Hematopoietic multipotent progenitor cell treated with erythropoietin and hydrocortisone succinate and interleukin-3 and kit ligand, for 8 days (in vitro differentiated cells): ENCODE data around the gene SP140L.
"Not testable (repeated sequence)": the region's sequence is repeated elsewhere in the genome, so short reads cannot be mapped to it uniquely, and the experiment has no call there.

Experiments used
- DNase-seq: peaks from one replicate; pipeline ENCODE4 v3.0.0-alpha.2; 2015

The SP140L gene

DNA sequence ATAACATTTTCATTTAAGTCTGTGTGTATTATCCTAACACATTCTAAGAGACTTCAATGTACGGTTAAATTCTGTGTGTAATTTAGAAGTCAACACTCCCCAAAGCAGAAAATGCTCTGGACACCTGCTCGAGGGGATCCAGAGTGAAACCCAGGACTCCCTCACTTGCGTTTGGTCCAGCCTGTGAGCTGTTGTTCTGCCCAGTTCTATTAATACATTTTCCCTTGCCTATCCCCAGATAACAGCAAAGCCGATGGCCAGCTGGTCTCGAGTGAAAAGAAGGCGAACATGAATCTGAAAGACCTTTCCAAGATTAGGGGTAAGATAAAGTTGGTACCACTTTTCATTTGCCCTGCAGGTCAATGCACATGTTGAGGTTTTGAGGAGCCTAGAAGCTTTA is 58.0 kb downstream of the SP140L start:
- no peak for DNase-seq

GRCh38 chr2:230394301-230394700 is 67.3 kb downstream of the SP140L start:
- no peak for DNase-seq

DNA sequence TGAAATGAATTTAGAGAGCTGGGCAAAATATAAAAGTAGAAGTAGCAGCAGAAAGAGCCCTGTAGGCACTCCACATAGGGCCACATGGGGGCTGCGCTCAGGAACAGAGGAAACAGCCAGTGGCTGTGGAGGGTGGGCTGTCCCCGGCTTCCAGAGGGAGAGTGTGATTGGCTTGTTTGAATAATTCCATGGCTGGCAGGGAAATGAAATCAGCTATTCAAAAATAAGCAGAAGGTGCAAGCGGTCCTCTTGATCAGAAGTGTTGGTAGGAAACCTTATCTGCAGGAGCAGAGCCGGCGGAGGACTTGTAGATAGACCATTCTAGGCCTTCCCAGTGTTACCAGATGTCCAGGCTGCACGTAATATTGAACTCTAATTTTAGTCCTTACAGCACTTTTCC is 71.7 kb downstream of the SP140L start:
- DNase-seq, result peak; percentile 85

DNA sequence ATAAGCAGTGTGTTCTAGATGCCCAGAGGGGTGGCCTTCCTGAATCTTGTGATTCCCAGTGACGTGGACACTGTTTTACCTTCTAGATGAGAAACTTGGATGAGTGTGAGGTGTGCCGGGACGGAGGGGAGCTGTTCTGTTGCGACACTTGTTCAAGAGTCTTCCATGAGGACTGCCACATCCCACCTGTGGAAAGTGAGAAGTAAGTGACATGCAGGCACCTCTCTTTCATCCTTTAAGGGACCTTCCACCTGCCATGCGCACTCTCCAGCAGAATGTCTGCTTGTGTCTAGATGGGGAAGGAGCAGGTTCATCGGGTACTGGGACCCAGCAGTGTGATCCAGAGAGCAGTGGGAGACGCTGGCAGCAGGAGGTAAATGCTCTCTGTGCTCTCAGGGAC is 73.0 kb downstream of the SP140L start:
- DNase-seq, result no peak

GRCh38 chr2:230400454-230400853 is 73.5 kb downstream of the SP140L start:
- no peak for DNase-seq

DNA sequence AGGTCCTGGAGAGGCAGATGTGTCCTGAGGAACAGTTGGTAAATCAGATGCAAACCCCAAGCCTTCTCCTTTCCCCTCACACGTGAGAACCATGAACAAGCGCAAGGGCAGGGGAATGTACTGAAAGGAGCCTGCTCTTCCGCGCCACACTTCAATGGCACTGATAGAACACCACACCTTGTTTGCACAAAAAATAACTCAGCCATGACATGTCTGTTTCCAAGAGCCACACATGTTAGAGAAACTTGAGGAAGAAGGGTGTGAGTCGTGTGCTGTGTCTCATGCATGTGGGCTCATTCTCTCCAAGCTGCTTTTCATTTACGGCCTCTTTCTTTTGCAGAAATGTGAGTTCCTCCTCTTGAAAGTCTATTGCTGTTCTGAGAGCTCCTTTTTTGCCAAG is 74.0 kb downstream of the SP140L start:
- not testable (repeated sequence) for DNase-seq

GRCh38 chr2:230403746-230404145 is 76.8 kb downstream of the SP140L start:
- no peak for DNase-seq

- no peak for DNase-seq
Observed at GRCh38 chr2:230405824-230406223, 78.8 kb downstream of the SP140L start.

DNA sequence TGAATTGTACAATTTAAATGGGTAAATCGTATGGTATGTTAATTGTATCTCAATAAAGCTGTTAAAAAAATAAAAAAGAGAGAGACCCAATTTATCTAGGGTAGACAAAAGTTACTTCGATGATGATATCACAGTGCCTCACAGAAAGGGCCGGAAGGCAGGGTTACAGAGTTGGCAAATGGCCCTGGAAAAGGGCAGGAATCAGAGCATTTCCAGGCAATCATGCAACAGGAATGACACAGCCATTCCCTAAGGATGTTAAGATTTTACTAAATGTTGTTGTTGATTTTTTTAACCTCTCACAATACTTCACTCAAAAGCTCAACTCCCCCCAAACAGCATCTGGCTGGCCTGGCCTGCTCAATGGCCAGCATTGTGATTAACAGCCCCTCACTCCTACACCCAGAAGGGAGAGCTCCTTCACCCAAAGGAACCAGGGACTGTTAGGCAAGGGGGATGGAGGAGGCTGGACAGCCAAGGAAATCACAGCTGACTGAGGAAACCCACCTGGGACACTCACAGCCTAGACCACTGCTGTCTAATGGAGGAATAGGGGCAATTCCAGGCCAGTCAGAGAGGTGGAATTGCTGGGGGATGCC is 81.3 kb downstream of the SP140L start:
- no peak for DNase-seq

DNA sequence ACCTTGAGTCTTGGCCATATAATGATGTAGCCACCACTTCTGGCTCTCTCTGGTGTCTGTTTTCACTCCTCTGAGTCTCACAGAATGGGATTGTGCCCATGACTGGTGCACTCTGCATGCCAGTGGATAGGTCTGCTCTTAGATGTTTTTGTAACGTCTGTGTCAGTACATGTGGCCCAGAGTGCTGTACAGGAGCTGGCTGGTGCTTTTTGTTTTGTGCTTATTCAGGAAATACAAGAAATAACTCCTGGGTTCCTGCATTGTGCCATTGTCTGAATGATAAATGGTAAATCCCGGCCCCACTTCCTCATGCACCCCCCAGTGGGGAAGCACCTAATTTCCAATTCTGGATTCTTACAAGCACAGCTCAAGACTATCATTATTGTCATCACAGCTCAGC is 82.3 kb downstream of the SP140L start:
- DNase-seq, result not testable (repeated sequence)

GRCh38 chr2:230410263-230410662 is 83.3 kb downstream of the SP140L start:
- no peak for DNase-seq

DNA sequence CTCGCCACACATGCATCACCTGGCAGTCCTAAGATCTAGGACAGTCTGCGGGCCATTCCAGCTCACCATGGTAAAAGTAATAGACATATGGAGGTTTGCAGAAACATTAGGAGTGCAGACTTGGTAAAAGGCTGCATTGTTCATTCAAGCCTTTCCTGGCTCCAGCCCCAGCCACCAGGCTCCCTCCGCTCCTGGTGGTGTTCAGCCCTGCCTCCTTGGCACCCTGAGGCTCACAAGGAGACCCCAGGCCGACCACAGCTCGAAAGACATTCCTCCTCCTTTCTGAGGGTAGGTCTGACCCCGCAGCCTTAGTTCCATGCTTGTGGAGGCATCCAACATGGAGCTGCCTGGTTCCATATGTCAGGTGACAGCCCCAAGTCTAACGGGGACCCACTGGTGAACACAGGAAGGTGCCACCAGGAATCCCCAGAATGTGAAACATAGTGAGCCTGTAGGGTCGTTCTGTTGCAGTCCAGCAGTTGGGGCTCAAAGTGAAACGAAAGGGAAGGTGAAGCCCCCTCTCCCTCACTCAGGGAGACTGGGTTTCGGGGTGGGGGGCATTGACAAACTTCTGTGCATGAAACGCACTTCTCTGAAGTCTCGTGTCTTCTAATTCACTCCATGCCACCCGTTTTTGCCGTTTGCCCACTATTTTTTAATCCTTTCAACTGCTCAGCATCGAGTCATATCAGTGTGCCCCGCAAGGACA is 84.0 kb downstream of the SP140L start:
- DNase-seq, result no peak

DNA sequence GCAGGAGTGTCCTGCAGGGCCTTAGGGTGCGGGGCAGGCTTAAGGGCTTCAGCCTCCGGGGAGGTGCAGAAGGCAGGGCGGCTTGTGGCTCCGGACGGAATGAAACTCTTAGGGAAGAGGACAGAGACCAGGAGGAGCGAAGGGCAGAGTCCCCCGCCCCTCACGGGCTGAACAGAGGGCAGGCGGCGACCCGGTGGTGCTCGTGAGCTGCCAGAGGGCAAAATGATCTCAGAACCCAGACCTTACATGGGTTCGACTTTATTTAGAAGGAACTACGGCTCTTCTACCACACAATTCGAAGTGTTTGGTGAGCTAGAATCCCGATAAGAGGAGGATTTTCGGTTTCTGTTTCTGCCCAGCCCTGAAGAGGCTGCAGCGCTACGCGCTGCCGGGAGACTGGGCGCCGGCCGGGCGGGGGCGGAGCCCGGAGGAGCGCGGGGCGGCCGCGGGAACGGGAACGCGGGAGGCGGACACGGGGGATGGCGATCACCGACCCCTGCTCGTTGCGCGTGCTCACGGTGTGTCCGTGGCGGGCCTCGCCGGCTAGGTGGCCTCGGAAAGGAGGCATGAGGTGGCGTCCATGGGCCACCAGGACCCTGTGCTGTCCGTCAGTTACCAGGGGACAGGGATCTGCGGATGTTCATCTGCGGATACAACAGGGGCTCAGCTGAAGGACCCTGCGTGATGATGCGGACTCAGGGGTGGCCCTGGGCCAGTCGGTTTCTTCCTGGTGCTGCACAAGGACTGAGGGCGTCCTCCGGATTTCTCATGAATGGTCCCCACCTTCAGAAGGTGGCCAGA is 84.8 kb downstream of the SP140L start:
- DNase-seq, result peak; percentile 80

DNA sequence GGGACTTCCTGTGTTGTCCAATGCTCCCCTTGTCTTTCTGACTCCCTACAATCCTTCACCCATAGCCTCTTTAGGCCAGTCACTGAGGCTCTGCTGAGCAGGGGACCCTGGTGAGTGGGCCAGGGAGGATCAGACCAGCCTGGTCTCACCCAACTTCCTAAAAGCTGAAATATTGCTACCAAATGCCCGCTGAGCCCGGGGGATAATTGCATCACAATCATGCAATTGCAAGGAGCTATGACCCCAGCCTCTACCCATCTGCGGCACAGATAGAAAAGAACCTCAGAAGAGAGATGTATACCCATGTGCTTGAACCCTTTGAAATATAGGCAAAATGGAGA is 85.3 kb downstream of the SP140L start:
- no peak for DNase-seq

GRCh38 chr2:230412846-230413245 is 85.9 kb downstream of the SP140L start:
- no peak for DNase-seq

- peak; percentile 52 for DNase-seq
Observed at GRCh38 chr2:230413479-230413878, 86.5 kb downstream of the SP140L start.

DNA sequence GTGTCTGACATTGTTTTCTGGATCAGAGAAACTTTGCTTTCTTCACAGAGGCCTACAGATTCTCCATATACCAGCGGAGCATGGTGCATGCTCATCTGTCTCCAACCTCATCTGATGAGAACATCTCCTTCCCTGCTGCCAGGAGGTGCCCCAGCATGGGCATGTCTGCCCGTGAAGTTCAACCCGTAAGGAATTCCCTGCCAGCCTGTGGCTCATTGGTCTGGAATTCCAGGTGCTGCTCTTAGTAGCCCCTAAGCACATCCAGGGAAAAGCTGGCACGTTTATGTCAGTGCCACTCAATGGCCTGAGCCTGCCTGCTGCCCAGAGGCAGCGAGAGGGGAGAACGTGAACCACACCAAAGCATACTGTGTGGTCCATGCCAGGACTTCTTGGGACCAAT is 87.3 kb downstream of the SP140L start:
- DNase-seq, result no peak

GRCh38 chr2:230416061-230416721 is 89.2 kb downstream of the SP140L start, which contains the start of gene SP100:
Gene SP100, plus strand, starts transcription at chr2:230416201. Its CDS starts 96 bp downstream, at chr2:230416297.
- DNase-seq, result peak; percentile 88

DNA sequence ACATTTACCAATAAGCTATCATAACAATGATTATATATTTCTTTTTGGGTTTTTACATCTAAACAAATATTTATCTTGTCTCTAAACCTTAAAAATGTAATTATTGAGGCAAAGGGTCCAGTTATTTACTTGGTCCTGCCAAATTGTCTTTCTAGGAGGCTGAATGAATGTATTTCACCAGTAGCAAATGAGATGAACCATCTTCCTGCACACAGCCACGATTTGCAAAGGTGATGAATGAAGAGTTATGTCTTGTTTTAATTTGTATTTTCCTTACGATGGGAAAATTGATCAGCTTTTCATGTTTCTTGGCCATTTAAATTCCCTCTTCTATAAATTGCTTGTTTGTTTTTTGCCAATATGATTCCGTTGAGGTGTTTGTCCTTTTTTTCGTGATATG is 90.4 kb downstream of the SP140L start:
- DNase-seq, result no peak

GRCh38 chr2:230418341-230419016 is 91.5 kb downstream of the SP140L start:
- no peak for DNase-seq

DNA sequence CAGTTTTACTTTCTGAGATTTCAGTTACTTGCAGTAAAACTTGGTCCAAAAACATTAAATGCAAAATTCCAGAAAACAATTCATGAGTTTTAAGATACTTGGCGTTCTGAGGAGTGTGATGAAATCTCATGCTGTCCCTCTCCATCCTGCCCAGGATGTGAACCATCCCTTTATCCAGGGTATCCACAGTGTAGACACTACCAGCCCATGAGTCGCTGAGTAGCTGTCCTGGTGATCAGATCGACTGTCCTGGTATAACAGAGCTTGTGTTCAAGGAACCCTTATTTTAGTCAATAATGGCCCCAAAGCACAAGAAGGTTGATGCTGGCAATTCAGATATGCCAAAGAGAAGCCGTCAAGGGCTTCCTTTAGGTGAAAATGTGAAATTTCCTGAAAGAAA is 92.2 kb downstream of the SP140L start:
- DNase-seq, result no peak

GRCh38 chr2:230422149-230422548 is 95.2 kb downstream of the SP140L start:
- DNase-seq, result no peak
